Stimulated activated CD4-positive, alpha-beta T cell treated with anti-CD3 and anti-CD28 coated beads, Interleukin-1b, Interleukin-23, amount 100 ng/mL, for 24 hours (primary cell): ENCODE measurements around the gene YWHAQ.
"Not testable (repeated sequence)": the region's sequence is repeated elsewhere in the genome, so short reads cannot be mapped to it uniquely, and the experiment has no call there.

ENCODE experiments used
- DNase-seq, 4 experiments: peaks; one replicate each; pipeline ENCODE4 v3.0.0-alpha.2; 2020; ENCODE audit warnings: low read depth in 4 of 4, low spot score in 1 of 4

The YWHAQ gene

GRCh38 chr2:9594366-9595054, 36.3 kb downstream of the YWHAQ start:
- no peak for DNase-seq

GRCh38 chr2:9593925-9594324, 36.9 kb downstream of the YWHAQ start:
- DNase-seq = no peak

- no peak for DNase-seq
Measured at GRCh38 chr2:9592699-9593098, 38.1 kb downstream of the YWHAQ start.

- DNase-seq = no peak
Measured at GRCh38 chr2:9590641-9591040, 40.2 kb downstream of the YWHAQ start.

GRCh38 chr2:9586465-9586864, 44.3 kb downstream of the YWHAQ start:
- no peak for DNase-seq

- DNase-seq = no peak
Measured at GRCh38 chr2:9585486-9585885, 45.3 kb downstream of the YWHAQ start.

GRCh38 chr2:9584902-9585301, 45.9 kb downstream of the YWHAQ start:
- DNase-seq = not testable (repeated sequence)

GRCh38 chr2:9582624-9583023, 48.2 kb downstream of the YWHAQ start:
- no peak for DNase-seq

GRCh38 chr2:9578467-9579235, 52.1 kb downstream of the YWHAQ start:
- no peak for DNase-seq

GRCh38 chr2:9574331-9574730, 56.5 kb downstream of the YWHAQ start:
- DNase-seq = no peak

- DNase-seq = no peak
Measured at GRCh38 chr2:9573840-9574239, 57.0 kb downstream of the YWHAQ start.

GRCh38 chr2:9573013-9573720, 57.6 kb downstream of the YWHAQ start:
- no peak for DNase-seq

GRCh38 chr2:9570182-9571060, 60.4 kb downstream of the YWHAQ start:
- no peak for DNase-seq

- DNase-seq = no peak
Measured at GRCh38 chr2:9565436-9566153, 65.2 kb downstream of the YWHAQ start.

GRCh38 chr2:9560628-9561027, 70.2 kb downstream of the YWHAQ start:
- no peak for DNase-seq

- no peak for DNase-seq
Measured at GRCh38 chr2:9558948-9559381, 71.8 kb downstream of the YWHAQ start.

GRCh38 chr2:9556121-9556743, 74.6 kb downstream of the YWHAQ start:
- no peak for DNase-seq

- DNase-seq = peak; percentile 61 to 85 (median 72)
Measured at GRCh38 chr2:9555297-9556120, 75.3 kb downstream of the YWHAQ start, which contains the start of gene ADAM17. ADAM17 (minus strand) TSS chr2:9555830; CDS start chr2:9555605, 225 bp downstream.

GRCh38 chr2:9554921-9555296, 75.9 kb downstream of the YWHAQ start:
- DNase-seq = peak in 2 of 4 experiments; percentile 6 to 18
